ENCODE data around the gene IL31RA. TPM values are rescaled to one million over a fixed set of nuclear protein-coding genes. Genes with fewer than 3 reads are reported as not detected.

IL31RA gene
- total RNA-seq, 1 experiment from 2014 or later, result not detected

GRCh38 chr5:55969956-55970355 lies 118.8 kb downstream of the IL31RA start:
- Mint-ChIP-seq H3K4me1 (no peaks in the 10 kb centered on the region), H3K27me3 (ENCODE audit: low read depth) (no peaks in the 10 kb centered on the region), H3K9me3 (no peaks in the 10 kb centered on the region), H3K4me3 (no peak overlapping the region), H3K36me3 (peaks cover 3% of the 10 kb centered on the region; the same call in 1 of the 2 replicates), H3K27ac (no peak overlapping the region)
- DNase-seq (ENCODE audit: low spot score), result no peak
- ChIA-PET CTCF (no interaction called here), POLR2A (no interaction called here)
- no peak for TF ChIP-seq ZNF671 (CRISPR knock-in tag; IDR thresholded peaks at IDR 0.05)
- no peak for TF ChIP-seq E2F5 (CRISPR knock-in tag; IDR thresholded peaks at IDR 0.05)
- TF ChIP-seq STAT6 (CRISPR knock-in tag; conservative IDR thresholded peaks at IDR 0.05; ENCODE audit: low read depth), result no peak
- TF ChIP-seq ATF3 (CRISPR knock-in tag; conservative IDR thresholded peaks at IDR 0.05), result no peak
- no peak for TF ChIP-seq MLX (CRISPR knock-in tag; IDR thresholded peaks at IDR 0.05)
- ATAC-seq, result no peak

Other genes starting within 250 kb of the IL31RA start
- 25.4 to 27.0 TPM (median 25.7 TPM) in 3 replicates for gene SLC38A9, start 139.0 kb upstream of the IL31RA start, total RNA-seq (2021)
- 0.23 to 0.32 TPM in 2 of 3 replicates, not detected in the other for gene DDX4, start 113.3 kb upstream of the IL31RA start, total RNA-seq (2021)
- gene IL6ST, start 143.6 kb downstream of the IL31RA start, total RNA-seq (2021), result 8.4 to 10.8 TPM (median 9.6 TPM) in 3 replicates

Measured in WTC11 (cell line).